GM21526 (cell line): ENCODE measurements around the gene BCL2L15.

Experiments used
- ATAC-seq: cut with Tn5 transposase; IDR thresholded peaks from one replicate; pipeline ENCODE4 v1.9.1; 2021; ENCODE audit warnings: moderate library complexity; ENCODE audit not compliant: unreplicated experiment, low FRiP score

BCL2L15 gene

GRCh38 chr1:113835686-113836290, 51.6 kb downstream of the BCL2L15 start:
- ATAC-seq = no peak

GRCh38 chr1:113834716-113835115, 52.7 kb downstream of the BCL2L15 start:
- no peak for ATAC-seq
